ENCODE data around the gene RASSF6. TPM values are rescaled to one million over a fixed set of nuclear protein-coding genes. Genes with fewer than 3 reads are reported as not detected.

The RASSF6 gene
- total RNA-seq, 6 experiments from 2014 or later = not detected

GRCh38 chr4:73596001-73596400 is 24.2 kb downstream of the RASSF6 start:
- Mint-ChIP-seq H3K27me3 (ENCODE audit: insufficient read depth) (peaks cover 2% of the 10 kb centered on the region; the same call in 1 of the 2 replicates), H3K4me3 (no peak overlapping the region), H3K27ac (no peak overlapping the region), H3K9me3 (no peaks in the 10 kb centered on the region), H3K4me1 (ENCODE audit: low read depth) (peaks cover 17% of the 10 kb centered on the region), H3K36me3 (ENCODE audit: low read depth) (no peaks in the 10 kb centered on the region)
- no peak for DNase-seq
- no peak for TF ChIP-seq CTCF (IDR thresholded peaks at IDR 0.05)

- peak; percentile 87 for TF ChIP-seq CTCF (IDR thresholded peaks at IDR 0.05)
- H3K27ac Mint-ChIP-seq = no peak overlapping the region
- no peak overlapping the region for H3K4me3 Mint-ChIP-seq
- no peaks in the 10 kb centered on the region for H3K9me3 Mint-ChIP-seq
- H3K4me1 Mint-ChIP-seq (ENCODE audit: low read depth) = peaks cover 22% of the 10 kb centered on the region
- no peaks in the 10 kb centered on the region for H3K36me3 Mint-ChIP-seq (ENCODE audit: low read depth)
- H3K27me3 Mint-ChIP-seq (ENCODE audit: insufficient read depth) = peaks cover 2% of the 10 kb centered on the region; the same call in 1 of the 2 replicates
- DNase-seq = peak; percentile 39
These were observed 26.5 kb downstream of the RASSF6 start for GRCh38 chr4:73593631-73594241.

GRCh38 chr4:73589887-73590801 is 30.1 kb downstream of the RASSF6 start:
- Mint-ChIP-seq H3K36me3 (ENCODE audit: low read depth) (no peaks in the 10 kb centered on the region), H3K4me1 (ENCODE audit: low read depth) (peaks cover 21% of the 10 kb centered on the region), H3K27me3 (ENCODE audit: insufficient read depth) (peaks cover 2% of the 10 kb centered on the region; the same call in 1 of the 2 replicates), H3K4me3 (no peak overlapping the region), H3K9me3 (no peaks in the 10 kb centered on the region), H3K27ac (no peak overlapping the region; the same call in 1 of the 2 replicates)
- TF ChIP-seq CTCF (IDR thresholded peaks at IDR 0.05) = no peak
- no peak for DNase-seq

- Mint-ChIP-seq H3K4me3 (no peak overlapping the region), H3K36me3 (ENCODE audit: low read depth) (no peaks in the 10 kb centered on the region), H3K27ac (0 out of 2 replicates have a peak overlapping the region, but pooled peaks have one; percentile 6), H3K4me1 (ENCODE audit: low read depth) (peaks cover 21% of the 10 kb centered on the region), H3K9me3 (no peaks in the 10 kb centered on the region), H3K27me3 (ENCODE audit: insufficient read depth) (peaks cover 2% of the 10 kb centered on the region; the same call in 1 of the 2 replicates)
- TF ChIP-seq CTCF (IDR thresholded peaks at IDR 0.05) = no peak
- peak; percentile 50 for DNase-seq
These were observed 30.9 kb downstream of the RASSF6 start for GRCh38 chr4:73589261-73589847.

GRCh38 chr4:73588613-73589012 is 31.6 kb downstream of the RASSF6 start:
- Mint-ChIP-seq H3K9me3 (no peaks in the 10 kb centered on the region), H3K27ac (no peak overlapping the region), H3K4me3 (no peak overlapping the region), H3K4me1 (ENCODE audit: low read depth) (peaks cover 21% of the 10 kb centered on the region), H3K36me3 (ENCODE audit: low read depth) (no peaks in the 10 kb centered on the region), H3K27me3 (ENCODE audit: insufficient read depth) (peaks cover 2% of the 10 kb centered on the region; the same call in 1 of the 2 replicates)
- no peak for DNase-seq
- TF ChIP-seq CTCF (IDR thresholded peaks at IDR 0.05) = no peak
